ENCODE measurements around the gene EFNB2.

EFNB2 gene

GRCh38 chr13:106523576-106523975, 11.9 kb downstream of the EFNB2 start:
- DNase-seq = no peak

GRCh38 chr13:106522898-106523525, 12.4 kb downstream of the EFNB2 start:
- no peak for DNase-seq

- DNase-seq = no peak
Measured at GRCh38 chr13:106522112-106522705, 13.3 kb downstream of the EFNB2 start.

GRCh38 chr13:106521095-106521799, 14.2 kb downstream of the EFNB2 start:
- no peak for DNase-seq

- no peak for DNase-seq
Measured at GRCh38 chr13:106520251-106521054, 15.0 kb downstream of the EFNB2 start.

- no peak for DNase-seq
Measured at GRCh38 chr13:106518512-106518911, 16.9 kb downstream of the EFNB2 start.

GRCh38 chr13:106517109-106517847, 18.2 kb downstream of the EFNB2 start:
- DNase-seq = no peak

- DNase-seq = no peak
Measured at GRCh38 chr13:106515635-106516254, 19.7 kb downstream of the EFNB2 start.

- DNase-seq = no peak
Measured at GRCh38 chr13:106514928-106515634, 20.4 kb downstream of the EFNB2 start.

- no peak for DNase-seq
Measured at GRCh38 chr13:106513025-106513983, 22.2 kb downstream of the EFNB2 start.

- no peak for DNase-seq
Measured at GRCh38 chr13:106507560-106508274, 27.7 kb downstream of the EFNB2 start.

GRCh38 chr13:106506286-106506685, 29.2 kb downstream of the EFNB2 start:
- DNase-seq = no peak

- no peak for DNase-seq
Measured at GRCh38 chr13:106505732-106506131, 29.7 kb downstream of the EFNB2 start.

- no peak for DNase-seq
Measured at GRCh38 chr13:106505295-106505694, 30.2 kb downstream of the EFNB2 start.

GRCh38 chr13:106503730-106504453, 31.6 kb downstream of the EFNB2 start:
- no peak for DNase-seq

GRCh38 chr13:106503272-106503671, 32.2 kb downstream of the EFNB2 start:
- no peak for DNase-seq

GRCh38 chr13:106500445-106500844, 35.0 kb downstream of the EFNB2 start:
- no peak for DNase-seq

GRCh38 chr13:106499896-106500295, 35.6 kb downstream of the EFNB2 start:
- DNase-seq = no peak

- DNase-seq = no peak
Measured at GRCh38 chr13:106499113-106499512, 36.3 kb downstream of the EFNB2 start.
